Muscle layer of duodenum (tissue), 2 donors: ENCODE results near the gene FUZ.

Experiments
- H3K27ac ChIP-seq: one replicate; pipeline ENCODE4 v1.7.0; 2013; ENCODE audit warnings: mild to moderate bottlenecking, low read length
- H3K27me3 ChIP-seq: one replicate; pipeline ENCODE4 v1.7.0; 2013; ENCODE audit warnings: low read depth, mild to moderate bottlenecking, control low read depth, low read length
- H3K36me3 ChIP-seq, 2 donors: one replicate each; pipeline ENCODE4 v1.7.0; 2013; ENCODE audit warnings: low read length in 2 of 2, control low read depth in 1 of 2, mild to moderate bottlenecking in 1 of 2; ENCODE audit not compliant: insufficient read depth in 2 of 2, control insufficient read depth in 1 of 2
- H3K4me1 ChIP-seq, 2 donors: one replicate each; pipeline ENCODE4 v1.7.0; 2013; ENCODE audit warnings: low read length in 2 of 2, mild to moderate bottlenecking in 2 of 2, control low read depth in 1 of 2, moderate library complexity in 1 of 2; ENCODE audit not compliant: insufficient read depth in 2 of 2, control insufficient read depth in 1 of 2
- H3K4me3 ChIP-seq, 2 donors: one replicate each; pipeline ENCODE4 v1.7.0; 2013; ENCODE audit warnings: low read length in 2 of 2, low read depth in 1 of 2, mild to moderate bottlenecking in 1 of 2
- H3K9me3 ChIP-seq, 2 donors: one replicate each; pipeline ENCODE4 v1.7.0; 2013; ENCODE audit warnings: low read length in 2 of 2, control low read depth in 1 of 2, mild to moderate bottlenecking in 1 of 2; ENCODE audit not compliant: control insufficient read depth in 1 of 2
- donor health status: healthy.

Gene FUZ

GRCh38 chr19:49772850-49773432 is 40.2 kb downstream of the FUZ start:
- H3K27ac ChIP-seq = no peak overlapping the region
- no peaks in the 10 kb centered on the region for H3K27me3 ChIP-seq
- H3K36me3 ChIP-seq = peaks cover 4 to 6% of the 10 kb centered on the region in 2 donors

GRCh38 chr19:49771674-49772139 is 41.4 kb downstream of the FUZ start:
- no peaks in the 10 kb centered on the region for H3K9me3 ChIP-seq
- peaks cover 10 to 26% of the 10 kb centered on the region in 2 donors for H3K4me1 ChIP-seq
- no peak overlapping the region for H3K4me3 ChIP-seq
- H3K36me3 ChIP-seq = peaks cover 4 to 6% of the 10 kb centered on the region in 2 donors
- H3K27me3 ChIP-seq = no peaks in the 10 kb centered on the region
- H3K27ac ChIP-seq = no peak overlapping the region

More at GRCh38 chr19:49772850-49773432, 40.2 kb downstream of the FUZ start:
- H3K4me3 ChIP-seq = no peak overlapping the region
- H3K4me1 ChIP-seq = peaks cover 6 to 20% of the 10 kb centered on the region in 2 donors
- H3K9me3 ChIP-seq = no peaks in the 10 kb centered on the region

- Histone ChIP-seq H3K4me1 (peaks cover 14 to 26% of the 10 kb centered on the region in 2 donors), H3K36me3 (peaks cover 0 to 6% of the 10 kb centered on the region in 2 donors), H3K27me3 (no peaks in the 10 kb centered on the region), H3K27ac (no peak overlapping the region), H3K4me3 (no peak overlapping the region), H3K9me3 (no peaks in the 10 kb centered on the region)
These were observed 42.6 kb downstream of the FUZ start for GRCh38 chr19:49770529-49770928.

- Histone ChIP-seq H3K27me3 (no peaks in the 10 kb centered on the region), H3K4me1 (peaks cover 16 to 19% of the 10 kb centered on the region in 2 donors), H3K27ac (peak overlapping the region; percentile 69), H3K36me3 (no peaks in the 10 kb centered on the region), H3K9me3 (no peaks in the 10 kb centered on the region), H3K4me3 (peak overlapping the region; percentile 83 to 89)
These were observed 45.0 kb downstream of the FUZ start for GRCh38 chr19:49767967-49768581.

- Histone ChIP-seq H3K36me3 (no peaks in the 10 kb centered on the region), H3K27ac (peak overlapping the region; percentile 69), H3K27me3 (no peaks in the 10 kb centered on the region), H3K4me3 (peak overlapping the region; percentile 83 to 89), H3K9me3 (no peaks in the 10 kb centered on the region), H3K4me1 (peaks cover 16 to 19% of the 10 kb centered on the region in 2 donors)
These were observed 45.7 kb downstream of the FUZ start for GRCh38 chr19:49767381-49767780.

GRCh38 chr19:49766930-49767299 is 46.2 kb downstream of the FUZ start, which contains the start of gene AP2A1:
AP2A1 (plus strand) TSS chr19:49767001; CDS start chr19:49767134, 133 bp downstream.
- H3K4me1 ChIP-seq = peaks cover 16 to 19% of the 10 kb centered on the region in 2 donors
- no peaks in the 10 kb centered on the region for H3K9me3 ChIP-seq
- H3K27me3 ChIP-seq = no peaks in the 10 kb centered on the region
- H3K36me3 ChIP-seq = no peaks in the 10 kb centered on the region
- H3K4me3 ChIP-seq = peak within 1 kb of the TSS; percentile 83 to 89
- peak within 1 kb of the TSS; percentile 95 for H3K27ac ChIP-seq

GRCh38 chr19:49766007-49766929 is 46.8 kb downstream of the FUZ start:
- Histone ChIP-seq H3K4me1 (peaks cover 16 to 19% of the 10 kb centered on the region in 2 donors), H3K27me3 (no peaks in the 10 kb centered on the region), H3K36me3 (no peaks in the 10 kb centered on the region), H3K27ac (peak overlapping the region; percentile 95), H3K4me3 (peak overlapping the region; percentile 57 to 83), H3K9me3 (no peaks in the 10 kb centered on the region)

GRCh38 chr19:49764341-49764740 is 48.8 kb downstream of the FUZ start:
- no peak overlapping the region for H3K27ac ChIP-seq

GRCh38 chr19:49763230-49763629 is 49.9 kb downstream of the FUZ start, which contains the start of gene TSKS:
TSKS (minus strand) TSS chr19:49763306; CDS start chr19:49763247, 59 bp downstream.
- Histone ChIP-seq H3K36me3 (no peaks in the 10 kb centered on the region), H3K4me3 (no peak within 1 kb of the TSS), H3K9me3 (no peaks in the 10 kb centered on the region), H3K27me3 (no peaks in the 10 kb centered on the region), H3K27ac (no peak within 1 kb of the TSS), H3K4me1 (peaks cover 8 to 13% of the 10 kb centered on the region in 2 donors)

More at GRCh38 chr19:49764341-49764740, 48.8 kb downstream of the FUZ start:
- Histone ChIP-seq H3K9me3 (no peaks in the 10 kb centered on the region), H3K36me3 (no peaks in the 10 kb centered on the region), H3K4me3 (no peak overlapping the region), H3K27me3 (no peaks in the 10 kb centered on the region), H3K4me1 (peaks cover 16 to 17% of the 10 kb centered on the region in 2 donors)

GRCh38 chr19:49761625-49762311 is 51.3 kb downstream of the FUZ start:
- Histone ChIP-seq H3K36me3 (no peaks in the 10 kb centered on the region), H3K27ac (no peak overlapping the region), H3K4me3 (no peak overlapping the region)

More at GRCh38 chr19:49761625-49762311, 51.3 kb downstream of the FUZ start:
- Histone ChIP-seq H3K9me3 (no peaks in the 10 kb centered on the region), H3K4me1 (peaks cover 0 to 6% of the 10 kb centered on the region in 2 donors), H3K27me3 (no peaks in the 10 kb centered on the region)
